Islet of Langerhans (tissue), 1 donor: Measurements from ENCODE around the gene EI24.

Source experiments
- FAIRE-seq: peaks from one replicate; lab custom pipeline; 2011; peaks lifted over from hg19 to GRCh38; lab: Jason Lieb, UNC

The EI24 gene

DNA sequence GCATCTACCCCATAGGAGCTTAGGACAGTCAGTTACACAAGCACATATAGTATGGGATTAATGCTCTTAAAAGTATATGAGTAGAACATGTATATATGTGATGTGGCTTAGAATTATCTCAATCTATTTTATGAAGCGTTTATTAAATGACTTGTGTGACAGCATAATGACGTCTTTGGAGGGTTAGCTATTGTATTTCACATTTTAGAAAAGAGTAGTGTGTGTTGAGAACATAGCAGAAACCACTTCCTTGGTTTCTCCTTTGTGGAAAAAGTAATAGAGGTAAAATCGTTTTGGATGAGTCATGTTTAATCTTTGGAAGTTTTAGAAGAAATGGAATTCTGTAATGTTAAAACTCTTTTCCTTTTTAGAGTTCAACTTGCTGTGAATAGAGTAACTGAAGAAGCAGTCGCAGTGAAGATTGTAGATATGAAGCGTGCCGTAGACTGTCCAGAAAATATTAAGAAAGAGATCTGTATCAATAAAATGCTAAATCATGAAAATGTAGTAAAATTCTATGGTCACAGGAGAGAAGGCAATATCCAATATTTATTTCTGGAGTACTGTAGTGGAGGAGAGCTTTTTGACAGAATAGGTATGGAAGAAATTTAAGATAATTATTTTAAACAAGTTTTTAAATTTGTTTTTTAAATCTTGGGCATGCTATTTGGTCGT lies 58.1 kb downstream of the EI24 start:
- no peak for FAIRE-seq
